HG02763 (cell line): ENCODE results near the gene LTA.

Experiments
- ATAC-seq: cut with Tn5 transposase; IDR thresholded peaks from one replicate; pipeline ENCODE4 v1.9.1; 2021; ENCODE audit warnings: mild to moderate bottlenecking, moderate library complexity; ENCODE audit not compliant: unreplicated experiment

The LTA gene

GRCh38 chr6:31568537-31568961 is 3.5 kb upstream of the LTA start:
- peak; percentile 61 for ATAC-seq

GRCh38 chr6:31569861-31570536 is 2.1 kb upstream of the LTA start:
- ATAC-seq: no peak

GRCh38 chr6:31573239-31574105 is 1.4 kb downstream of the LTA start:
- ATAC-seq: no peak

DNA sequence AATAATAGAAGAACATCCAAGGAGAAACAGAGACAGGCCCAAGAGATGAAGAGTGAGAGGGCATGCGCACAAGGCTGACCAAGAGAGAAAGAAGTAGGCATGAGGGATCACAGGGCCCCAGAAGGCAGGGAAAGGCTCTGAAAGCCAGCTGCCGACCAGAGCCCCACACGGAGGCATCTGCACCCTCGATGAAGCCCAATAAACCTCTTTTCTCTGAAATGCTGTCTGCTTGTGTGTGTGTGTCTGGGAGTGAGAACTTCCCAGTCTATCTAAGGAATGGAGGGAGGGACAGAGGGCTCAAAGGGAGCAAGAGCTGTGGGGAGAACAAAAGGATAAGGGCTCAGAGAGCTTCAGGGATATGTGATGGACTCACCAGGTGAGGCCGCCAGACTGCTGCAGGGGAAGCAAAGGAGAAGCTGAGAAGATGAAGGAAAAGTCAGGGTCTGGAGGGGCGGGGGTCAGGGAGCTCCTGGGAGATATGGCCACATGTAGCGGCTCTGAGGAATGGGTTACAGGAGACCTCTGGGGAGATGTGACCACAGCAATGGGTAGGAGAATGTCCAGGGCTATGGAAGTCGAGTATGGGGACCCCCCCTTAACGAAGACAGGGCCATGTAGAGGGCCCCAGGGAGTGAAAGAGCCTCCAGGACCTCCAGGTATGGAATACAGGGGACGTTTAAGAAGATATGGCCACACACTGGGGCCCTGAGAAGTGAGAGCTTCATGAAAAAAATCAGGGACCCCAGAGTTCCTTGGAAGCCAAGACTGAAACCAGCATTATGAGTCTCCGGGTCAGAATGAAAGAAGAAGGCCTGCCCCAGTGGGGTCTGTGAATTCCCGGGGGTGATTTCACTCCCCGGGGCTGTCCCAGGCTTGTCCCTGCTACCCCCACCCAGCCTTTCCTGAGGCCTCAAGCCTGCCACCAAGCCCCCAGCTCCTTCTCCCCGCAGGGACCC is 2.3 kb downstream of the LTA start:
- ATAC-seq: no peak

GRCh38 chr6:31575335-31575901 is 3.3 kb downstream of the LTA start, which contains the start of gene TNF:
Gene TNF, plus strand, starts transcription at chr6:31575565. Its CDS starts 177 bp downstream, at chr6:31575742.
- no peak for ATAC-seq

DNA sequence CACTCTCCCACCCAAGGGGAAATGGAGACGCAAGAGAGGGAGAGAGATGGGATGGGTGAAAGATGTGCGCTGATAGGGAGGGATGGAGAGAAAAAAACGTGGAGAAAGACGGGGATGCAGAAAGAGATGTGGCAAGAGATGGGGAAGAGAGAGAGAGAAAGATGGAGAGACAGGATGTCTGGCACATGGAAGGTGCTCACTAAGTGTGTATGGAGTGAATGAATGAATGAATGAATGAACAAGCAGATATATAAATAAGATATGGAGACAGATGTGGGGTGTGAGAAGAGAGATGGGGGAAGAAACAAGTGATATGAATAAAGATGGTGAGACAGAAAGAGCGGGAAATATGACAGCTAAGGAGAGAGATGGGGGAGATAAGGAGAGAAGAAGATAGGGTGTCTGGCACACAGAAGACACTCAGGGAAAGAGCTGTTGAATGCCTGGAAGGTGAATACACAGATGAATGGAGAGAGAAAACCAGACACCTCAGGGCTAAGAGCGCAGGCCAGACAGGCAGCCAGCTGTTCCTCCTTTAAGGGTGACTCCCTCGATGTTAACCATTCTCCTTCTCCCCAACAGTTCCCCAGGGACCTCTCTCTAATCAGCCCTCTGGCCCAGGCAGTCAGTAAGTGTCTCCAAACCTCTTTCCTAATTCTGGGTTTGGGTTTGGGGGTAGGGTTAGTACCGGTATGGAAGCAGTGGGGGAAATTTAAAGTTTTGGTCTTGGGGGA is 4.0 kb downstream of the LTA start:
- no peak for ATAC-seq

- no peak for ATAC-seq
These were observed 4.9 kb downstream of the LTA start for GRCh38 chr6:31576897-31577578.

DNA sequence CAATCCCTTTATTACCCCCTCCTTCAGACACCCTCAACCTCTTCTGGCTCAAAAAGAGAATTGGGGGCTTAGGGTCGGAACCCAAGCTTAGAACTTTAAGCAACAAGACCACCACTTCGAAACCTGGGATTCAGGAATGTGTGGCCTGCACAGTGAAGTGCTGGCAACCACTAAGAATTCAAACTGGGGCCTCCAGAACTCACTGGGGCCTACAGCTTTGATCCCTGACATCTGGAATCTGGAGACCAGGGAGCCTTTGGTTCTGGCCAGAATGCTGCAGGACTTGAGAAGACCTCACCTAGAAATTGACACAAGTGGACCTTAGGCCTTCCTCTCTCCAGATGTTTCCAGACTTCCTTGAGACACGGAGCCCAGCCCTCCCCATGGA is 5.5 kb downstream of the LTA start:
- ATAC-seq: no peak

- no peak for ATAC-seq
These were observed 6.4 kb downstream of the LTA start for GRCh38 chr6:31578184-31579118.

GRCh38 chr6:31579119-31579505 is 7.0 kb downstream of the LTA start:
- no peak for ATAC-seq

- ATAC-seq: no peak
These were observed 7.7 kb downstream of the LTA start for GRCh38 chr6:31579546-31580437.

GRCh38 chr6:31580438-31580740 is 8.3 kb downstream of the LTA start:
- ATAC-seq: no peak

- ATAC-seq: peak; percentile 58
These were observed 8.8 kb downstream of the LTA start for GRCh38 chr6:31580807-31581433.

DNA sequence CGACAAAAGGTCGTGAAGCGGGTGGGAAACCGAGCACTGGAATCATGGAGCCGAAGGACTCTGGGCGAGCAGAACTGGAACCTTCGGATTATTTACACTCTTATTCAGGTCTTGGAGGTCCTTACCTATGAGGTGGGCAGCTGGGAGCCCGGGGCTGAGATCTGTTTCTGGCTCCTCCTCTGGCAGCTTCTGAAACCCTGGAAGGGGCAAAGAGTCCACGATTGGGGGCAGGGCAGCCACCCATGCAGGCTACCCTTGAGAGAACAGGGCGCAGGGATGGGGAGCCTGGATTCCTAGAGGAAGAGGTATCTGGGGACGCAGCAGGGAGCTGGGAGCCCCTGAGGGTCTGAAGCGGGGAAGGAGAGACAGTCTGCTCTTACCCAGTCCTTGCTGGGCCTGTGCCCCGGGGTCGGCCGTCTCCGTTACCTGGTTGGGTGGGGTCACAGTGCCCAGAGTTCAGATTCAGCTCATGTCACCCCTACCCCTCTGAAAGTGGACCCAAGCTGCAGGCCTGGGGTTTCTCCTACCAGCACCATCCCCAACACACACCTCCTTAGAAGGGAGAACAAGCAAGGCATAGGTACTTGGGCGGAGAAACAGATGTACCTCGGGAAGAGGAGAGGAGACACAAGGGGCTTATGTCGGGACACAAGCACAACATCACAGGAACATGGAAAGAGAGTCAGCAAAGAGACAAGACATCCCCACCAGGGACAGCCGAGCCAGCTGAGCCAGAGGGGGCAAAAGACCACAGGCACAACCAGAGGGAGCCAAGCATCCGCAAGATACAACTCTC is 9.5 kb downstream of the LTA start:
- no peak for ATAC-seq

GRCh38 chr6:31582230-31582643 is 10.1 kb downstream of the LTA start, which contains the start of gene LTB:
Gene LTB, minus strand, starts transcription at chr6:31582424. Its CDS starts 7 bp downstream, at chr6:31582417.
- no peak for ATAC-seq

DNA sequence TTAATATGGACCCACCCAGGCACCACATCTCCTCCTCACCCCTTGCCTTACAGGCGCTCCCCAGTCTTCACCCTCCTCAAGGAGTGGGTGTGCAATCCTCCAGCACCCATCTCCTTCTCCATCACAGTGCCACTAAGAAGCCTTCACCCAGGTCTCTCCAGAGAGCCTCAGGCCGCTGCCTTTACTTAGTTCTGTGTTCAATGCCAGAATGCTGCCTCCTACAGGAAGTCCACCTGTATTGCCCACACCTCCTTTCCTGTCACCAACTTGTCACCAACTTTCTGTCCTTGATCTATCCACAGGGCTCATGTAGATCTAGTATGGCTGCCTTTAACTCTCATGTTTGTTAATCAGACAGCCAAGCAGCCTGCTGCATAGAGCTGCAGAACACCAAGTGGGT is 13.4 kb downstream of the LTA start:
- ATAC-seq: no peak
